ENCODE data around the gene SKIC8.
A peak's percentile ranks its signal among the peaks of the same experiment; 100 is the strongest.

SKIC8 gene

GRCh38 chr15:78299101-78299930, at the start of gene SKIC8:
SKIC8 (minus strand) TSS chr15:78299609; CDS start chr15:78295686, 3,923 bp downstream.
- peak; percentile 83 for DNase-seq

- peak; percentile 46 for DNase-seq
These were observed 48.5 kb upstream of the SKIC8 start for GRCh38 chr15:78347586-78348543.

- no peak for DNase-seq
These were observed 46.2 kb upstream of the SKIC8 start for GRCh38 chr15:78345396-78346125.

GRCh38 chr15:78343276-78344060, 44.1 kb upstream of the SKIC8 start:
- no peak for DNase-seq

DNA sequence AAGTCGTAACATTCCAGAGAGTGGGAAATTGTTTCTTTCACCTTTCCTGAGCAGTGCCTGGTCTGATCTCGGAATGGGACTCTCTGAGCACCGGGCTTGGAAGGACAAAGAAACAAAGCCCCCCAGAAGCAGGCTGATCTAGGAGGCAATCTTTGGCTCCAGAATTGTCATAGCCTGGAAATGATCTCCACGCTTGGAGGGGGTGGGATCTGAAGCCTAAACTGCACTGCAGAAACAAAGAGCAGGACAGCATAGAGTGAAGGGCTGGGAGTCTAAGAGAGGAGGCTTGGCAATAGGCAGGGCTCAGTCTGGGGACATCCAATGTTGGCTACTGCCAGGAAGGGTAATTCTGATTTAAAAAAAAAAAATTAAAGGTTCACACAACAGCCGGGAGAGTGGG, 42.6 kb upstream of the SKIC8 start:
- DNase-seq: no peak

GRCh38 chr15:78341057-78341987, 41.9 kb upstream of the SKIC8 start:
- DNase-seq: no peak

GRCh38 chr15:78340231-78341056, 41.0 kb upstream of the SKIC8 start, which contains the start of gene CRABP1:
CRABP1 (plus strand) TSS chr15:78340353; CDS start chr15:78340429, 76 bp downstream.
- no peak for DNase-seq

DNA sequence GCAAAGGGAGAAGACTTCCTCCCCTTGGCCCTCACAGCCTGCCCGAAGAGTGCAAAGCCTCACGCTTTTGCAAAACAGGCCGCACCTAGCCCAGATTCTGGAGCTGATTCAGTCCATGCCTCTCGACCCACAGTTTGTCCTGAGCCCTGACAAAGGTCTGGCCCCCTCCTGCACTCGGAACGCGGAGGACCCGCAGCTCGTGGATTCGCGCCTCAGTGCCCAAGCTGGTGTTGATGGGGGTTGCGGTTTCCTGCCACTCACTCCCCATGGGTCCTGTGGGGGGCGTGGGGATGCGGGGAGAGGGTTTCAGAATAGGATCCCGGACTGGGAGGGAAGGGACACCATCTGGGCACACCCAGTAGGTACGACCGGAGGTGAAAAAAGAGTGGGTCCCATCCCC, 40.1 kb upstream of the SKIC8 start:
- no peak for DNase-seq

DNA sequence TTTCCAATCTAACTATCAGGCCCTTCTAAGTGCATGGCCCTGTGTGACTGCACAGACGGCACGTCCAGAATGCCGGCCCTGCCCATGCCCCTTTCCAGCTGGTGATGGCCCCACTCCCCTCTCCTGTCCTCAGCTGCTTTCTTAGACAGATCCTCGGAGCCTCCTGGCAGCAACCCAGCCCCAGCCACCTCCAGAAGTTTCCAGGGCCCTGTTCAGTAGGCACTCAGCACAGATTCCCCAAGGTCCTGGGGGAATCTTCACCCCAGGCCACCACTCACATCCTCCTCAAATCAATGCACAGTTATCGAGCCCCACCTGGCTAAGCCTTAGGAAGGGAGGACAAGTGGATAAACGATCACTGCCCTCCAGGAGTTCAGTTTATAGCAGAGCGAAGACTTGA, 39.4 kb upstream of the SKIC8 start:
- no peak for DNase-seq

DNA sequence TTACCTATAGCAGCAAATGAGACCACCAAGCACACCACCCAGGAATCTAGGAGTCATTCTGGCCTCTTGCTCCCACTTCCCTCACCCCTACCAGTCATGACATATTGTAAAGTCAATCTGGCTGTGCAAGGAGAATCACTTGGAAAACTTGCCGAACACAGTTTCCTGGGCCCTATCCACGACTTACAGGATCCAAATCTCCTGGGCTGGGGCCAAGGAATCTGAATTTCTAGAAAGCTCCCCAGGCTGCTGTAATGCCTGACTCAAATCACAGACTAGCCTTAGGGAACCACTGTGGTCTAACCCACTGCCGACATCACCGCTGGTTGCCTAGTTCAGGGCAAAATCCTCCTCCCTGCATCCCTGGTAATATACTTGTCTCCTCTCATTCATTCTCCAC, 36.6 kb upstream of the SKIC8 start:
- DNase-seq: no peak

- DNase-seq: no peak
These were observed 35.4 kb upstream of the SKIC8 start for GRCh38 chr15:78334845-78335244.

DNA sequence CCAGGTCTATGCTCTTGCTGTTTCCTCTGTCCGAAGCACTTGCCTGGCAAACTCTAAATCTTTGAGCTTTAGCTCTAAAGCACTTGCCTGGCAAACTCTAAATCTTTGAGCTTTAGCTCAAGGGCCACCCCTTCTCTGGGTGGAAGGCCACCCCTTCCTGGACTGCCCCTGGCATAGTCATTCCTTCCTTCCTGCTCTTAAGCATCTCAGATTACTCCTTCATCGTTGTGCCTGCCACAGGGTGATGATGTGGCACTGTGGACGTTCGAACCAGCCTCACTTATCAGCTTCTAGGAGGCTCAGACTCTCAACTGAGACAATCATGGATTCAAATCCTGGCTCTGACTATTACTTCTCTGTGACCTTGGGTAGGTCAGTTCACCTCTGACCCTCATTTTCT, 30.2 kb upstream of the SKIC8 start:
- DNase-seq: no peak

DNA sequence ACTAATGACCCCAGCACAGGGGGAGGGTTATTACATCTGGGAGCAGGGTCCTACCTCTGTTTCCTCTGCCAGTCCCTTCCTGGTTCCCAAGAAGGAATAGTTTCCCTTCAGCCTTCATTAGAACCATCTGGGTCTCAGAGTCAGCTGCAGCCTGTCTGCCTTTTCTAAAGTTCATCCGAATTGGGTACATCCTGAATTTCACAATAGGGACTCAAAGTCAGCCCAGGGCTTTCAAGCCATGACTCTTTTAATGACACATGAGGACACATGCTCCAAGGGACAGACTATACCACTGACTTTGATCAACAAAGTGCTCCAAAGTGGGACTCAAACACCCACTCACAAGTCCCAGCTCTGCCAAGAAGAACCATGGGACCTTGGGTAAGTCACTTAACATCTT, 28.1 kb upstream of the SKIC8 start:
- DNase-seq: no peak

- no peak for DNase-seq
These were observed 25.9 kb upstream of the SKIC8 start for GRCh38 chr15:78325092-78325843.

DNA sequence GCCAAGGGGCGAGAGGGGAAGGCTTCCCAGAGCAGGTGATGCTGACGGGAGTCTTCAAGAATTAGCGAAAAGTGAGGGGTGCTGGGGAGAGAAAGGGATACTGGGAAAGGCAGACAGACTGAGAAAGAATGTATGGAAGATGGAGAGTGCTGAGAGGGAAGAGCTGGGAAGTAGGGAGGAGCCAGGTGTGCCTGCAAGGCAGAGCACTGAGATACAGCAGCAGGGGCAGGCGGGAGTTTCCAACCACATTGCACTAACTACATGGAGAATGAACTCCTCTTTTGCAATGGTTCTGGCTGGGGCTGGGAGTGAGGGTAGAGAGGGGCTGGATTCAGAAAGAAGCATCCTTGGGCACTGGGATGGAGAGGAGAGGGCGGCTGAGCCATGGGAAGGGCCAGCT, 24.7 kb upstream of the SKIC8 start:
- no peak for DNase-seq

GRCh38 chr15:78323693-78324092, 24.3 kb upstream of the SKIC8 start:
- no peak for DNase-seq

GRCh38 chr15:78322724-78323521, 23.5 kb upstream of the SKIC8 start:
- no peak for DNase-seq

- peak; percentile 66 for DNase-seq
These were observed 22.8 kb upstream of the SKIC8 start for GRCh38 chr15:78322243-78322642.
